ENCODE measurements around the gene LCE1D.

DNA sequence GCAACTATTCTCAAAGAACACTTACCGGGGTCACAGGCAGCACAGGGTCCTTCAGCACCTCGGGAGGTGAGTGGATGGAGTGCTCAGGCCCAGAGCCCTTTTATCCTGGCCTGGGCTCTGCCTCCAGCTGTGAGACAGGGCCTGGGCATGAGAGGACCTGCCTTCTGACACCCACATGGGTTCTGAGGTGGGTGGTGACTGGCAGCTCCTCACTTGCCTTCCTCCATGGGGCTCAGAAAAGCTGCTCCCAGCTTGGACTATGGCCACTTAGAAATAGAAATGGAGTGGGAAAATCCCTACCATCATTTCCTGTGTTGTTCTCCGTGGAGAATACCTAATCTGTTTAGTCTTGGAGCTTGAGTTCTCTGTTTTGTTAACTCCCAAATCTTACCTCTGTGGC is 10.1 kb downstream of the LCE1D start, which contains the start of gene LCE1C:
- TF ChIP-seq, protein P1, sequence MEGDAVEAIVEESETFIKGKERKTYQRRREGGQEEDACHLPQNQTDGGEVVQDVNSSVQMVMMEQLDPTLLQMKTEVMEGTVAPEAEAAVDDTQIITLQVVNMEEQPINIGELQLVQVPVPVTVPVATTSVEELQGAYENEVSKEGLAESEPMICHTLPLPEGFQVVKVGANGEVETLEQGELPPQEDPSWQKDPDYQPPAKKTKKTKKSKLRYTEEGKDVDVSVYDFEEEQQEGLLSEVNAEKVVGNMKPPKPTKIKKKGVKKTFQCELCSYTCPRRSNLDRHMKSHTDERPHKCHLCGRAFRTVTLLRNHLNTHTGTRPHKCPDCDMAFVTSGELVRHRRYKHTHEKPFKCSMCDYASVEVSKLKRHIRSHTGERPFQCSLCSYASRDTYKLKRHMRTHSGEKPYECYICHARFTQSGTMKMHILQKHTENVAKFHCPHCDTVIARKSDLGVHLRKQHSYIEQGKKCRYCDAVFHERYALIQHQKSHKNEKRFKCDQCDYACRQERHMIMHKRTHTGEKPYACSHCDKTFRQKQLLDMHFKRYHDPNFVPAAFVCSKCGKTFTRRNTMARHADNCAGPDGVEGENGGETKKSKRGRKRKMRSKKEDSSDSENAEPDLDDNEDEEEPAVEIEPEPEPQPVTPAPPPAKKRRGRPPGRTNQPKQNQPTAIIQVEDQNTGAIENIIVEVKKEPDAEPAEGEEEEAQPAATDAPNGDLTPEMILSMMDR (optimal IDR thresholded peaks at IDR 0.05 in 1 of 3, IDR thresholded peaks at IDR 0.05 in 1 of 3, conservative IDR thresholded peaks at IDR 0.05 in 1 of 3; ENCODE audit: extremely low read depth in 1 of 3, insufficient read depth in 2 of 3, low read length in 3 of 3), result no peak
- no peak for TF ChIP-seq EZH2 (IDR thresholded peaks at IDR 0.05; ENCODE audit: low read length)

Data from keratinocyte (primary cell).